Fibroblast of mammary gland (primary cell): Measurements from ENCODE around the gene SPEF2.

Experiments
- DNase-seq: peaks from one replicate; pipeline ENCODE4 v3.0.0-alpha.2; 2010; ENCODE audit warnings: low read depth
- H3K4me3 ChIP-seq: 2 replicates; pipeline ENCODE4 v1.5.1; 2011; ENCODE audit warnings: low read depth, mild to moderate bottlenecking, low read length, moderate library complexity; ENCODE audit not compliant: control insufficient read depth
- TF ChIP-seq, protein P1 (sequence below): conservative IDR thresholded peaks from 2 replicates; pipeline ENCODE4 v1.5.1; 2011; ENCODE audit warnings: low read depth, low read length, inconsistent platforms; ENCODE audit not compliant: control insufficient read depth, insufficient read depth

SPEF2 gene

DNA sequence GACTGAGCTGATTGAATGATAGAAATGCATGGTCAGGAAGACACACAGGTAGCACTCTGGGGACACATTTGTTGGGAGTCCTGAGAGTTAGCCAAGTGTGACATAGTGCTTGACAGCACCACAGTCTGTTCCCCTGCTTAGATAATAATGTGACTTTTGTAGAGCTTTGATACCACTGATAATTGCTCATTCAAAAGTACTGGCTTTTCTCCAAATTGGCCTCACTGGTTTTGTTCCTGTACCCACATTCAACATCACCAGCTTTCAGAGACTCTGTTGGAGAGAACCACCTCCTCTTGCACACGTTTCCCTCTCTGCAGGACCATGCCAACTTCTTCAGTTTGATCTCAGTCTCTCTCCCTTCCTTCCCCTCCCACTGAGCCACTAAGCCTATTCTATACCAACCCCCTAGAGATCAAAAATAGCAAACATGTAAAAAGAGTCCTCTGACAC is 186.6 kb downstream of the SPEF2 start:
- TF ChIP-seq, protein P1, sequence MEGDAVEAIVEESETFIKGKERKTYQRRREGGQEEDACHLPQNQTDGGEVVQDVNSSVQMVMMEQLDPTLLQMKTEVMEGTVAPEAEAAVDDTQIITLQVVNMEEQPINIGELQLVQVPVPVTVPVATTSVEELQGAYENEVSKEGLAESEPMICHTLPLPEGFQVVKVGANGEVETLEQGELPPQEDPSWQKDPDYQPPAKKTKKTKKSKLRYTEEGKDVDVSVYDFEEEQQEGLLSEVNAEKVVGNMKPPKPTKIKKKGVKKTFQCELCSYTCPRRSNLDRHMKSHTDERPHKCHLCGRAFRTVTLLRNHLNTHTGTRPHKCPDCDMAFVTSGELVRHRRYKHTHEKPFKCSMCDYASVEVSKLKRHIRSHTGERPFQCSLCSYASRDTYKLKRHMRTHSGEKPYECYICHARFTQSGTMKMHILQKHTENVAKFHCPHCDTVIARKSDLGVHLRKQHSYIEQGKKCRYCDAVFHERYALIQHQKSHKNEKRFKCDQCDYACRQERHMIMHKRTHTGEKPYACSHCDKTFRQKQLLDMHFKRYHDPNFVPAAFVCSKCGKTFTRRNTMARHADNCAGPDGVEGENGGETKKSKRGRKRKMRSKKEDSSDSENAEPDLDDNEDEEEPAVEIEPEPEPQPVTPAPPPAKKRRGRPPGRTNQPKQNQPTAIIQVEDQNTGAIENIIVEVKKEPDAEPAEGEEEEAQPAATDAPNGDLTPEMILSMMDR: no peak
- no peak for DNase-seq
- H3K4me3 ChIP-seq: no peak overlapping the region

DNA sequence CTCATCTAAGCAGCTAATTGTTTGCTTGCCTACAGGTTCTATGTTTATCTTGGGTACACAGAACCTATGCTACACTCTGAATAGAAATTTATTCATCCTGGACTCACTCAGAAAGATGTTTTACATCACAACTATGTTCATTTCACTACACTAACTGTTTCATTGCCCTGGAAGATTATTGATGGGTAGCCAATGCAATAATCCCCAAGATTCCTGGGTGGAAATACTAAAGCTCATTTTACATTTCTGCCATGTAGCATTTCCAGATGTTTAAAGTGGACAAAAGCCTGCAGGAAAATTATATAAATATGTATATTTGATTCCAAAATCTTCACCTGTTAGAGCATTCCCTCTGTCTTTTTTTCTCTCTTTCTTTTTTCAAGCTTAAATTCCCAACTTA is 187.2 kb downstream of the SPEF2 start:
- H3K4me3 ChIP-seq: no peak overlapping the region
- DNase-seq: no peak
- TF ChIP-seq, protein P1: no peak

- no peak overlapping the region for H3K4me3 ChIP-seq
- TF ChIP-seq, protein P1: no peak
- no peak for DNase-seq
Observed at GRCh38 chr5:35810601-35811000, 192.9 kb downstream of the SPEF2 start.

- DNase-seq: no peak
- H3K4me3 ChIP-seq: no peak overlapping the region
- TF ChIP-seq, protein P1: no peak
Observed at GRCh38 chr5:35811108-35811741, 193.6 kb downstream of the SPEF2 start.

GRCh38 chr5:35813521-35813920 is 195.9 kb downstream of the SPEF2 start:
- DNase-seq: peak; percentile 53
- TF ChIP-seq, protein P1: no peak
- no peak overlapping the region for H3K4me3 ChIP-seq

DNA sequence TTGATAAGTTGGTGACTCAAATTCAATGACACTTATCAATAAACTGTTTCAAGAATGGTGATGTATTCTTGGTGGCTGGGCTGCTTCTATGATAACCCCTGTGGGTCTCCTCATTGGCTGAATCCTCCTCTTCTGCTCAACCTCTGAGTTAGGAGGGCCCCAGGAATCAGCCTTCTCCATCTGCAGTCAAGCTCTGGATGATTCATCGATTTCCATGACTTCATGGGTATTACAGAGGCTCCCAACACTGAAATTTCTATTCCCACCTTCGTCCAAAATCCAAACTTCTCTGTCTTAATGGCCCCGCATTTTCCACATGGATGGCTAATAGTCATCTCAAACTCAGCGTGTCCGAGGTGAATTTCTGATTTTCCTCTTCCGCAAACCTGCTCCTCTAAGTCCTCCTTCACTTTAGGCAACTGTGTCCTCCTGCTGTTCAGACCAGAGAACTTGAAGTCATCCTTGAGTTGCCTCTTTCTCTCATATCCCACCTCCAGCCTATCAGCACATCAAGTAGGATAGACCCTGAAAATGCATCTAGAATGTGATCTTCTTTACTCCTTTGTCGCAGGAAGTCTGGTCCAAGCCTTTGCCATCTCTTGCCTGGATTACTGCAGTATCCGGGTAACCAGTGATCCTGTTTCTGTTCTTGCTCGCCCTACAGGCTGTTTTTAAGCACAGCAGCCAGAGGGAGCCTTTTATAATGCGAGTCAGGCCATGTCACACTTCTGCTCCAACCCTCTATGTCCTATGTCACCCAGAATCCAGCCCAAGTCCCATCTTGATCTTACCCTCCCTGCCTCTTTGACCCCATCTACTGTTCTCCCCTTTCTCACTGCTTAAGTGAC is 197.7 kb downstream of the SPEF2 start:
- TF ChIP-seq, protein P1: peak; percentile 30
- no peak for DNase-seq
- H3K4me3 ChIP-seq: no peak overlapping the region
